ENCODE results near the gene RNF214. TPM values are rescaled to one million over a fixed set of nuclear protein-coding genes. Genes with fewer than 3 reads are reported as not detected.

Gene RNF214
- total RNA-seq, 2 donors from 2014 or later: 10.2 to 12.5 TPM

- TF ChIP-seq CTCF (IDR thresholded peaks at IDR 0.05) (no peak), POLR2A (IDR thresholded peaks at IDR 0.05) (no peak)
- DNase-seq: no peak
- ATAC-seq: no peak
- H3K27ac ChIP-seq: no peak overlapping the region
- intact Hi-C loops (cut with DNase I): no loop called here
- no peak overlapping the region for H3K4me3 ChIP-seq
- no peaks in the 10 kb centered on the region for H3K4me1 ChIP-seq
- no peaks in the 10 kb centered on the region for H3K36me3 ChIP-seq (replicated peaks in 1 of 2; ENCODE audit: insufficient read depth in 1 of 2, low read depth in 2 of 2)
- H3K9me3 ChIP-seq: no peaks in the 10 kb centered on the region
- WGBS, 2 donors: 87 to 92% methylated on average over 6 of the region's 6 CpGs
- H3K27me3 ChIP-seq: no peaks in the 10 kb centered on the region
These were observed 102.4 kb downstream of the RNF214 start for GRCh38 chr11:117334896-117335295.

GRCh38 chr11:117335399-117335798, 102.9 kb downstream of the RNF214 start:
- DNase-seq (no peak), ATAC-seq (no peak)
- Histone ChIP-seq H3K27me3 (no peaks in the 10 kb centered on the region), H3K4me3 (no peak overlapping the region), H3K27ac (no peak overlapping the region), H3K4me1 (no peaks in the 10 kb centered on the region), H3K9me3 (no peaks in the 10 kb centered on the region), H3K36me3 (replicated peaks in 1 of 2; ENCODE audit: insufficient read depth in 1 of 2, low read depth in 2 of 2) (peaks cover 0 to 1% of the 10 kb centered on the region in 2 donors)
- no peak for TF ChIP-seq POLR2A (IDR thresholded peaks at IDR 0.05)
- no peak for TF ChIP-seq CTCF (IDR thresholded peaks at IDR 0.05)
- 90 to 94% methylated on average over 5 of the region's 5 CpGs for WGBS, 2 donors
- intact Hi-C loops (cut with DNase I): no loop called here

Small RNA genes lying within 50 kb of the gene (small RNA-seq; reads per million reads assigned to genes)
- gene RF00564: not detected

Other genes starting within 250 kb of the RNF214 start
- 10 to 100 TPM; 24.1 to 46.1 TPM for gene SIK3, start 134.2 kb upstream of the RNF214 start, total RNA-seq
- gene PAFAH1B2, start 88.4 kb upstream of the RNF214 start, total RNA-seq: 10 to 100 TPM; 30.0 to 44.9 TPM
- gene SIDT2, start 53.9 kb upstream of the RNF214 start, total RNA-seq: 10 to 100 TPM; 42.0 to 88.7 TPM
- 100 to 1,000 TPM; 124 to 372 TPM for gene TAGLN, start 33.3 kb upstream of the RNF214 start, total RNA-seq
- 10 to 100 TPM; 25.9 to 86.0 TPM for gene PCSK7, start 598 bp upstream of the RNF214 start, total RNA-seq
- gene BACE1-AS, start 58.7 kb downstream of the RNF214 start, total RNA-seq: 1 to 10 TPM; 5.3 to 6.0 TPM
- gene BACE1, start 83.6 kb downstream of the RNF214 start, total RNA-seq: 10 to 100 TPM; 47.0 to 70.5 TPM
- 10 to 100 TPM; 29.1 to 45.8 TPM for gene CEP164, start 95.2 kb downstream of the RNF214 start, total RNA-seq

Data from body of pancreas (tissue), 4 donors.